Cardiac muscle cell (in vitro differentiated cells and primary cell): Measurements from ENCODE around the gene MLH1. TPM values are rescaled to one million over a fixed set of nuclear protein-coding genes. Genes with fewer than 3 reads are reported as not detected.

Experiments used
- DNase-seq, 2 donors: peaks; one replicate each; pipeline versions ENCODE4 v3.0.0 to v3.0.0-alpha.2; 2010 to 2017; ENCODE audit warnings: low read depth in 1 of 2, low spot score in 1 of 2
- H3K27ac ChIP-seq: fragments of 200-600 bp; sonication (generic); 2 replicates; pipeline ENCODE4 v1.5.1; 2016
- H3K27me3 ChIP-seq: fragments of 200-600 bp; sonication (generic); 2 replicates; pipeline ENCODE4 v1.6.0; 2016; ENCODE audit warnings: control low read depth
- H3K36me3 ChIP-seq: fragments of 200-600 bp; sonication (generic); 2 replicates; pipeline ENCODE4 v1.5.1; 2016; ENCODE audit warnings: control low read depth
- H3K4me1 ChIP-seq: fragments of 200-600 bp; sonication (generic); 2 replicates; pipeline ENCODE4 v1.8.1; 2017; ENCODE audit warnings: low read depth, mild to moderate bottlenecking, mixed run types
- H3K4me3 ChIP-seq: fragments of 200-600 bp; sonication (generic); 2 replicates; pipeline ENCODE4 v1.5.1; 2016; ENCODE audit warnings: mild to moderate bottlenecking
- H3K9me3 ChIP-seq: fragments of 200-600 bp; sonication (generic); 2 replicates; pipeline ENCODE4 v1.5.1; 2017; ENCODE audit warnings: low read depth, mild to moderate bottlenecking, control low read depth
- CTCF ChIP-seq: IDR thresholded peaks from 2 replicates; pipeline ENCODE4 v1.5.1; 2012; ENCODE audit warnings: low read depth, mild to moderate bottlenecking, low read length
- polyA plus RNA-seq: library from polyadenylated mRNA; unstranded; fragments of >200 nt; fragmentation: Nextera tagmentation; extraction: Ambion mirVana; gene quantifications from 2 replicates; pipeline ENCODE4 v1.2.1, GENCODE V29; 2016
- total RNA-seq: library from RNA; depleted of rRNA; stranded (reverse); fragments of >200 nt; gene quantifications from 2 replicates; pipeline ENCODE4 v1.2.3, GENCODE V29; 2016

Gene MLH1
- total and polyA plus RNA-seq, 2 experiments from 2014 or later = 35.2 to 63.1 TPM

DNA sequence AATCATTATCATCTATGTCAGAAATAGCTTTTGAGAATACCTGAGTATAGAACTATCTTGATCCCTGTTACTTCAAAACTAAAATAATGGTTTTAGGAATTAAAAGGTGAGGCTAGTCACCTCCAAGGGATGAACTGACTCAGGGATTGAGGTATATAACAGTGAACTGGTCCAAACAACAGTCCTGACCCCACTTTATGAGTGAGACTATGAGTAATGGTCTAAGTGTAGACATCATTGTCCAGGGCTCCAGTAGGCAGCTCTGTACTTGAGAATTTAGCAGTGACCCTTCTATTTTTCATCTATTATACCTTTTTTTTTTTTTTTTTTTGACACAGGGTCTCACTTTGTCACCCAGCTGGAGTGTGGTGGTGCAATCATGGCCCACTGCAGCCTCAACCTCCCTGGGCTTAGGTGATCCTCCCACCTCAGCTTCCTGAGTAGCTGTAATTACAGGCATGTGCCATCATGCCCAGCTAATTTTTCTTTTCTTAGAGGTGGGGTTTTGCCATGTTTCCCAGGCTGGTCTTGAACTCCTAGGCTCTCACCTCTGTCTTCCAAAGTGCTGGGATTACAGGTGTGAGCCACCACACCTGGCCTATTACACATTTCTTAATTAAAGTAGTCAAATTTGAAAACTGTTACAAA lies 36.3 kb downstream of the MLH1 start:
- Histone ChIP-seq H3K27me3 (no peaks in the 10 kb centered on the region), H3K27ac (no peak overlapping the region), H3K4me3 (no peak overlapping the region), H3K9me3 (no peaks in the 10 kb centered on the region), H3K4me1 (no peaks in the 10 kb centered on the region), H3K36me3 (peaks cover 28% of the 10 kb centered on the region)
- no peak for TF ChIP-seq CTCF
- no peak for DNase-seq

GRCh38 chr3:37030588-37030987 lies 37.3 kb downstream of the MLH1 start:
- TF ChIP-seq CTCF = no peak
- Histone ChIP-seq H3K4me1 (no peaks in the 10 kb centered on the region), H3K9me3 (no peaks in the 10 kb centered on the region), H3K27me3 (no peaks in the 10 kb centered on the region), H3K4me3 (no peak overlapping the region), H3K36me3 (peaks cover 31% of the 10 kb centered on the region), H3K27ac (no peak overlapping the region)
- DNase-seq = no peak

DNA sequence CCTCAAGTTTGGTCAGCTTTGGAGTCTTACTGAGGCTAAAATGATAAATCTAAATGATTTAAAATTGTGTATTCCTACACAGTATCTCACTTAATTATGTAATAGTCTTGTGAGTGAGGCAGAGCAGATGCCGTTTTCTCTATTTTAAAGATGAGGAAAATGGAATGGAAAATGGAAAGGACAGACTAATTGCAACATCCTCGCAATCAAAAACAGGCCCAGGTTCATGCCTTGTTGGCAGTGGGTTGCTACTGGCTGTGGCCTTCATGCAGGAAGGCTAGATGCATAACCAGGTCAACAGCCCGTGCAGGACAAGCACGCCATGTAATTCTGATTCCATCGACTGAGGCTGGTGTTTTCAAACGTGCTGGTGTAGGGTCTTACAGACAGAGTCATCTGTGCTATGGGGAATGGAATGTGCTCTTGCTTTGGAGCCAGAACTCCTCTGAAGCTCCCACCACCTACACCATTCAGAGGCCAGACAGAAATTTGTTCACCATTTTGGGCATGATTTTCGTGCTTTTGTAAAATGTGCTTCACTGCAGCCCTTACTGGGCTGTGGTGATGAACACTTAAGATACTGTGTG lies 37.9 kb downstream of the MLH1 start:
- DNase-seq = peak in 1 of 2 donors; percentile 36
- Histone ChIP-seq H3K9me3 (no peaks in the 10 kb centered on the region), H3K36me3 (peaks cover 26% of the 10 kb centered on the region), H3K4me1 (no peaks in the 10 kb centered on the region), H3K4me3 (no peak overlapping the region), H3K27ac (no peak overlapping the region), H3K27me3 (no peaks in the 10 kb centered on the region)
- no peak for TF ChIP-seq CTCF

GRCh38 chr3:37032961-37033360 lies 39.6 kb downstream of the MLH1 start:
- peaks cover 26% of the 10 kb centered on the region for H3K36me3 ChIP-seq
- TF ChIP-seq CTCF = no peak
- H3K4me1 ChIP-seq = no peaks in the 10 kb centered on the region
- H3K27ac ChIP-seq = no peak overlapping the region
- DNase-seq = peak in 1 of 2 donors; percentile 84
- H3K9me3 ChIP-seq = no peaks in the 10 kb centered on the region
- no peak overlapping the region for H3K4me3 ChIP-seq
- H3K27me3 ChIP-seq = no peaks in the 10 kb centered on the region

DNA sequence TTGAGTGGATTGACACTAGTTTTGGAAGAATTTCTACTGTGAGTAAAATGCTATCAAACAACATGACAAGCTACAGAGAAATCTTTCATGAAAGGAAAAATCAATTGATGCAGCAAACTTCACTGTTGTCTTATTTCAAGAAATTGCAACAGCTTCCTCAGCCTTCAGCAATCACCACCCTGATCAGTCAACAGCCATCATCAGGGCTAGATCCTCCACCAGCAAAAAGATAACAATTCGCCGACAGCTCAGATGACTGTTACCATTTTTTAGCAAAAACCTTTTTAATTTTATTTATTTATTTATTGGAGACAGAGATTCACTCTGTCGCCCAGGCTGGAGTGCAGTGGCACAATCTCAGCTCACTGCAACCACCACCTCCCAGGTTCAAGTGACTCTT lies 44.0 kb downstream of the MLH1 start:
- Histone ChIP-seq H3K4me1 (no peaks in the 10 kb centered on the region), H3K4me3 (no peak overlapping the region), H3K36me3 (peaks cover 18% of the 10 kb centered on the region), H3K9me3 (no peaks in the 10 kb centered on the region), H3K27ac (no peak overlapping the region), H3K27me3 (no peaks in the 10 kb centered on the region)
- DNase-seq = no peak
- no peak for TF ChIP-seq CTCF
